Glutamatergic neuron (in vitro differentiated cells): Measurements from ENCODE around the gene PTGR3. TPM values are rescaled to one million over a fixed set of nuclear protein-coding genes. Genes with fewer than 3 reads are reported as not detected.

Experiments
- DNase-seq: peaks from one replicate; pipeline ENCODE4 v3.0.0; 2022
- H3K27ac Mint-ChIP-seq: one replicate; pipeline ENCODE4 v1.8.0; 2020; ENCODE audit warnings: mild to moderate bottlenecking, mixed read lengths, inconsistent platforms; ENCODE audit not compliant: unreplicated experiment
- H3K27me3 Mint-ChIP-seq: one replicate; pipeline ENCODE4 v1.8.0; 2020; ENCODE audit warnings: mild to moderate bottlenecking, moderate library complexity, mixed read lengths, inconsistent platforms; ENCODE audit not compliant: unreplicated experiment
- H3K36me3 Mint-ChIP-seq: one replicate; pipeline ENCODE4 v1.8.0; 2020; ENCODE audit warnings: mild to moderate bottlenecking, mixed read lengths, inconsistent platforms; ENCODE audit not compliant: unreplicated experiment
- H3K4me1 Mint-ChIP-seq: one replicate; pipeline ENCODE4 v1.8.0; 2020; ENCODE audit warnings: mild to moderate bottlenecking, low read depth, mixed read lengths, inconsistent platforms; ENCODE audit not compliant: unreplicated experiment
- H3K4me3 Mint-ChIP-seq: one replicate; pipeline ENCODE4 v1.8.0; 2020; ENCODE audit warnings: mild to moderate bottlenecking, mixed read lengths, inconsistent platforms; ENCODE audit not compliant: unreplicated experiment
- H3K9me3 Mint-ChIP-seq: one replicate; pipeline ENCODE4 v1.8.0; 2020; ENCODE audit warnings: mild to moderate bottlenecking, moderate library complexity, mixed read lengths, inconsistent platforms; ENCODE audit not compliant: unreplicated experiment
- total RNA-seq: library from RNA; stranded (reverse); fragmentation: NEBNext Ultra II Directional; extraction: Animal tissue kit (Norgen Biotek cat#: 25700); gene quantifications from one replicate; pipeline ENCODE4 v1.2.1, GENCODE V29; 2021; ENCODE audit not compliant: unreplicated experiment
- TF ChIP-seq, protein P1 (sequence below): fragments of 200-600 bp; sonication (generic); IDR thresholded peaks from one replicate; pipeline ENCODE4 v1.5.0; 2021; ENCODE audit not compliant: partially characterized antibody, unreplicated experiment

The PTGR3 gene
- total RNA-seq, 1 donor from 2014 or later = 20.4 TPM

- TF ChIP-seq, protein P1, sequence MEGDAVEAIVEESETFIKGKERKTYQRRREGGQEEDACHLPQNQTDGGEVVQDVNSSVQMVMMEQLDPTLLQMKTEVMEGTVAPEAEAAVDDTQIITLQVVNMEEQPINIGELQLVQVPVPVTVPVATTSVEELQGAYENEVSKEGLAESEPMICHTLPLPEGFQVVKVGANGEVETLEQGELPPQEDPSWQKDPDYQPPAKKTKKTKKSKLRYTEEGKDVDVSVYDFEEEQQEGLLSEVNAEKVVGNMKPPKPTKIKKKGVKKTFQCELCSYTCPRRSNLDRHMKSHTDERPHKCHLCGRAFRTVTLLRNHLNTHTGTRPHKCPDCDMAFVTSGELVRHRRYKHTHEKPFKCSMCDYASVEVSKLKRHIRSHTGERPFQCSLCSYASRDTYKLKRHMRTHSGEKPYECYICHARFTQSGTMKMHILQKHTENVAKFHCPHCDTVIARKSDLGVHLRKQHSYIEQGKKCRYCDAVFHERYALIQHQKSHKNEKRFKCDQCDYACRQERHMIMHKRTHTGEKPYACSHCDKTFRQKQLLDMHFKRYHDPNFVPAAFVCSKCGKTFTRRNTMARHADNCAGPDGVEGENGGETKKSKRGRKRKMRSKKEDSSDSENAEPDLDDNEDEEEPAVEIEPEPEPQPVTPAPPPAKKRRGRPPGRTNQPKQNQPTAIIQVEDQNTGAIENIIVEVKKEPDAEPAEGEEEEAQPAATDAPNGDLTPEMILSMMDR = no peak
- Mint-ChIP-seq H3K36me3 (no peaks in the 10 kb centered on the region), H3K27ac (peak overlapping the region; percentile 45), H3K27me3 (peaks cover 28% of the 10 kb centered on the region), H3K4me1 (peaks cover 26% of the 10 kb centered on the region), H3K9me3 (peaks cover 32% of the 10 kb centered on the region), H3K4me3 (peak overlapping the region; percentile 93)
- peak; percentile 48 for DNase-seq
Measured at GRCh38 chr18:75211953-75212750, 3.2 kb upstream of the PTGR3 start.

DNA sequence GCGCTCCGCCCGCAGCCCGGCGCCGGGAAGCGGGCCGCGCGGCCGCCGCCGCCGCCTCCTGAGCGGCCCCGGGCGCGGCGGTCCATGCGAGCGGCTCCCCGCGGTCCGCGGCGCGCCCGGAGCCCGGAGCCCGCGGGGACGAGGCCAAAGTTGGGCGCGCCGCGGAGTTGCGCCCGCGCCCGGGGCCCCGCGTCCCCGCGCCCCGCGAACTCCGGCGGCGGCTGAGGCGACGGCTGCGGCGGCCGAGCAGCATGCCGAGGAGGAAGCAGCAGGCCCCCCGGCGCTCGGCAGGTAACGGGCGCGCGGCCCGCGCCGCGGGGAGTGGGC is 2.6 kb upstream of the PTGR3 start:
- Mint-ChIP-seq H3K27ac (no peak overlapping the region), H3K4me3 (no peak overlapping the region), H3K4me1 (peaks cover 27% of the 10 kb centered on the region), H3K36me3 (no peaks in the 10 kb centered on the region), H3K27me3 (peaks cover 28% of the 10 kb centered on the region), H3K9me3 (peaks cover 32% of the 10 kb centered on the region)
- no peak for DNase-seq
- TF ChIP-seq, protein P1 = no peak

DNA sequence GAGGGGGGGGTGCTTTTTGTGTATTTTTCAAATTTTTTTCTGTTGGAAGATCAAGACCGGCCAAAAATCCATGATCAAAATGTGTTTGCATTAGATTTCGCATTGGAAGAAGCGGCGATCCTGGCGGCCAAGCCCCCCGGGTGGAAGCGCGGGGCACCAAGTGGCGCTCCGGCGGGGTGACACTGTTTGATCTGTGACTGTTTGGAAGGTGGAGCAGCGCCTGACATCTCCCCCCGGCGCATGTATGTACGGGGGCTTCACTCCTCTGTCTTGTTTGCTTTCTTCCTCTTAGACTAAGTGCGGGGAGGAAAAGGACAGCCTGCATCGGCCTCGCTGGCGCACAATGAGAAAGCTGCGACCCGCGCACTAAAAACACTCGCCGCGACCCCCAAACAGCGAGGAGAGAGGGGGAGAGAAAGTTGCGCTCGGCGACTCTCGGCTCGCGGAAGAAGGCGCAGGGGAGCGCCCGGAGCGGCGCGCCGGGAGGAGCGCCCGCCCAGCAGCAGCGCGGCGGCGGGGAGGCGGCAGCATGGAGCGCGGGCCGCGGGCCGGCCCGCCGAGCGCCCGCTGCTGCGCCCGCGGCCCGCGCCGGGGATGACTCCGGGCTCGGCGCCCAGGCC is 2.2 kb upstream of the PTGR3 start:
- no peak for DNase-seq
- H3K9me3 Mint-ChIP-seq = peaks cover 32% of the 10 kb centered on the region
- TF ChIP-seq, protein P1 = no peak
- H3K27me3 Mint-ChIP-seq = peaks cover 28% of the 10 kb centered on the region
- H3K36me3 Mint-ChIP-seq = no peaks in the 10 kb centered on the region
- H3K4me1 Mint-ChIP-seq = peaks cover 23% of the 10 kb centered on the region
- H3K27ac Mint-ChIP-seq = peak overlapping the region; percentile 34
- peak overlapping the region; percentile 95 for H3K4me3 Mint-ChIP-seq

DNA sequence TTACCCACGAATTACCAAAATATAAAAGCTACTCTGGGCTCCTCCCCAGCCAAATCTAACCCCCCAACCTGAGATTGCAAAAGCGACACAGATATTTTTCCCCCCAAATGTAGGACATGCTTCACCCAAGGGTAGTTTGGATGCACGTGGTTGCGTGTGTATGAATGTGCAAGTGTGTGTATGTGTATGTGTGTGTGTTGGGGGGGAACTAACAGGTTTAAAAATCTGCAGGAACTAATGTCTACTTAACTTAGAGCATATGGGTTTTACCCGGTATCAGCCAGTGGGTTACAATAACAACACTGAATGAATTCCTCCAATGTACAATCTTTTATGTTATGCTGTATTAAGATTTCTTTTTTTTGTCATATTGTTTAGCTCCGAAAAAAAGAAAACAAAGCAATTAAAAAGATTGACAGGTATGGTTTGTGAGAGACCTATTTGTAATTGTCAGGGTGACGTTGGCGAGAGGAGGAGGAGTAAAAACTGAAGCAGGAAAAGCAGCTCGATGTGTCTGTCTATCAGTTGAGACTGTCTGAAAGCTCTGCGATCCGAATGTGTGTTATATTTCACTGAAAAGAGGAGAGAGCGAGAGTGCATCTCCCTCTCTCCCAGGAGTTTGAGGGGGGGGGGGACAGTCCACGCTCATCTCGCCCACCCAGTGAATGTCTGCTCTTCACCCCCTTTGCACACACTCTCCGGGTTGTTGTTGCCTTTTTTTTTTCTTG is 1.5 kb upstream of the PTGR3 start, which contains the start of gene TSHZ1:
Gene TSHZ1, plus strand, starts transcription at position 524 of the 728 bp plus-strand sequence. CDS start 1,080 bp downstream, outside the sequence.
- Mint-ChIP-seq H3K36me3 (no peaks in the 10 kb centered on the region), H3K4me3 (peak within 1 kb of the TSS; percentile 95), H3K4me1 (peaks cover 25% of the 10 kb centered on the region)

More for the DNA sequence above, 1.5 kb upstream of the PTGR3 start, which contains the start of gene TSHZ1:
- no peak for DNase-seq
- TF ChIP-seq, protein P1 = no peak
- H3K9me3 Mint-ChIP-seq = peaks cover 33% of the 10 kb centered on the region
- peak within 1 kb of the TSS; percentile 84 for H3K27ac Mint-ChIP-seq
- peaks cover 31% of the 10 kb centered on the region for H3K27me3 Mint-ChIP-seq
